GM12878 (cell line): Measurements from ENCODE around the gene CD7. TPM values are rescaled to one million over a fixed set of nuclear protein-coding genes. Genes with fewer than 3 reads are reported as not detected.

Experiments used
- BCL11A ChIP-seq: IDR thresholded peaks from 2 replicates; pipeline ENCODE4 v1.6.1; 2011; ENCODE audit warnings: low read depth, low read length
- CBFB ChIP-seq: IDR thresholded peaks from 2 replicates; pipeline ENCODE4 v1.6.1; 2016; ENCODE audit warnings: antibody characterized with exemption, low read depth
- EED ChIP-seq: sonication (generic); IDR thresholded peaks from 2 replicates; pipeline ENCODE4 v1.6.1; 2016; ENCODE audit warnings: antibody characterized with exemption, low read depth
- IKZF1 ChIP-seq: fragments of 450-650 bp; conservative IDR thresholded peaks from 2 replicates; pipeline ENCODE4 v1.6.1; 2017; ENCODE audit warnings: antibody characterized with exemption, mild to moderate bottlenecking
- IKZF2 ChIP-seq, 2 experiments: fragments of 450-650 bp; IDR thresholded peaks; 2 replicates each; pipeline ENCODE4 v1.6.1; 2017; ENCODE audit warnings: mild to moderate bottlenecking in 2 of 2, moderate library complexity in 2 of 2
- KDM1A ChIP-seq: fragments of 200-600 bp; sonication (generic); IDR thresholded peaks from 2 replicates; pipeline ENCODE4 v1.6.1; 2016; ENCODE audit warnings: borderline replicate concordance
- MXI1 ChIP-seq: fragments of 150-350 bp; IDR thresholded peaks from 2 replicates; pipeline ENCODE4 v1.6.1; 2011; ENCODE audit warnings: low read depth, mild to moderate bottlenecking, inconsistent platforms, low read length, improper control_type of control experiment
- RBBP5 ChIP-seq: fragments of 200-600 bp; sonication (generic); conservative IDR thresholded peaks from 2 replicates; pipeline ENCODE4 v1.6.1; 2016
- SMAD5 ChIP-seq: IDR thresholded peaks from 2 replicates; pipeline ENCODE4 v1.6.1; 2016; ENCODE audit warnings: antibody characterized with exemption, low read depth
- polyA plus RNA-seq, 11 experiments: library from polyadenylated mRNA; depleted of rRNA in 4 of 11; unstranded in 6 of 11; stranded (reverse) in 5 of 11; fragments of >200 nt; fragmentation: Nextera tagmentation in 4 of 11; fragmentation: Illumina TruSeq in 1 of 11; extraction: Ambion mirVana in 4 of 11; extraction: Trizol in 1 of 11; gene quantifications; 1 replicate in 1 of 11; 2 replicates in 10 of 11; pipeline versions ENCODE4 v1.2.1 to v1.2.3, GENCODE V29; 2011 to 2016; ENCODE audit warnings: inconsistent platforms in 2 of 11, missing spikeins in 2 of 11, low read depth in 1 of 11
- total RNA-seq, 4 experiments: library from RNA; depleted of rRNA in 3 of 4; stranded (reverse); fragments of >200 nt in 3 of 4; fragmentation: Illumina TruSeq in 1 of 4; extraction: Trizol in 1 of 4; gene quantifications; 2 replicates each; pipeline versions ENCODE4 v1.2.1 to v1.2.3, GENCODE V29; 2013 to 2021
- TF ChIP-seq, protein P1 (sequence below): fragments of 150-350 bp; IDR thresholded peaks from 2 replicates; pipeline ENCODE4 v1.6.1; 2016; ENCODE audit warnings: low read depth, low read length
- TF ChIP-seq, protein P2 (sequence below): IDR thresholded peaks from 2 replicates; pipeline ENCODE4 v1.6.1; 2011; ENCODE audit warnings: low read depth, low read length, improper control_type of control experiment, borderline replicate concordance

Gene CD7
- total and polyA plus RNA-seq, 10 of the 15 experiments (the other 5 are each of a cell fraction or from before 2014, with no cell fraction given) = 0.33 TPM; not detected in 9

DNA sequence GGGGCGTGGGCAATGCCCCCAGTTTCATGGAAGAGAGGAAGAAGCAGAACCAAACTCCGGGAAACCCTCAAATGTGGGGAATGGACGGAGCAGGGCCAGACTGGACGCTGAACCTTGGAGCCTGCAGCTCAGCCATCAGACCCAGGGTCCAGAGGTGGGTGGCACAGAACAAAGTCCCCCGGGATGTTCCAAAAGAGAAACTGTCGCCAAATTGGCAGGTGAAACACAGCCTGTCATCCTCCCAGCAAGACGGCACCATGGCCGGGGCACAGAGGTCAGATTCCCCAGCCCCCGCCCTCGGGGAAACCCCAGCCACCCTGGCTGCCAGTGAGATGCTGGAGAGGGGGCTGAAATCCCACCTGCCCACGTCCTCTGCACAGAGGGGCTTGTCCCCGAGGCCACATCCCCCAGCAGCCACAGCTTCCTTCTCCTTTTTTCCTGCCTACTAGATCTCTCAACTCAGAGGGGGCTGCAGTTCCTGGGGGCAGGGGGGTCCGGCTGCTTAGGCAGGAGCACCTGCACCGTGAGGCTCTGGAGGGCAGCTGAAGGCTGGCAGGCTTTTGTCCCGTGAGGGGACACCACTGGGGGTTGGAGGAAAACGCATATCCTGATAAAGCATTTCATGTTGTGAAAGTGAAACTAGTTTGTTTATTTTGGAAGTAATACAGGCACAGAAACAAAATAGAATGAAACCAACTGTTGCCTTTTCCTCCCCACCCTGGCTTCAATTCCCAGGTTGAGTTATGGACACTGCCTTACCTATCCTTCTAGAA lies 17.4 kb upstream of the CD7 start (continued):
- TF ChIP-seq RBBP5 (no peak), MXI1 (no peak), KDM1A (no peak), EED (0 out of 2 replicates have a peak, but pooled peaks have one; percentile 16), CBFB (no peak), IKZF2 (IDR thresholded peaks at IDR 0.05) (peak; percentile 35 to 50; a peak in 2 of 4 replicates), SMAD5 (no peak), BCL11A (no peak), IKZF1 (peak; percentile 48; the same call in 1 of the 2 replicates)
- TF ChIP-seq, protein P1, sequence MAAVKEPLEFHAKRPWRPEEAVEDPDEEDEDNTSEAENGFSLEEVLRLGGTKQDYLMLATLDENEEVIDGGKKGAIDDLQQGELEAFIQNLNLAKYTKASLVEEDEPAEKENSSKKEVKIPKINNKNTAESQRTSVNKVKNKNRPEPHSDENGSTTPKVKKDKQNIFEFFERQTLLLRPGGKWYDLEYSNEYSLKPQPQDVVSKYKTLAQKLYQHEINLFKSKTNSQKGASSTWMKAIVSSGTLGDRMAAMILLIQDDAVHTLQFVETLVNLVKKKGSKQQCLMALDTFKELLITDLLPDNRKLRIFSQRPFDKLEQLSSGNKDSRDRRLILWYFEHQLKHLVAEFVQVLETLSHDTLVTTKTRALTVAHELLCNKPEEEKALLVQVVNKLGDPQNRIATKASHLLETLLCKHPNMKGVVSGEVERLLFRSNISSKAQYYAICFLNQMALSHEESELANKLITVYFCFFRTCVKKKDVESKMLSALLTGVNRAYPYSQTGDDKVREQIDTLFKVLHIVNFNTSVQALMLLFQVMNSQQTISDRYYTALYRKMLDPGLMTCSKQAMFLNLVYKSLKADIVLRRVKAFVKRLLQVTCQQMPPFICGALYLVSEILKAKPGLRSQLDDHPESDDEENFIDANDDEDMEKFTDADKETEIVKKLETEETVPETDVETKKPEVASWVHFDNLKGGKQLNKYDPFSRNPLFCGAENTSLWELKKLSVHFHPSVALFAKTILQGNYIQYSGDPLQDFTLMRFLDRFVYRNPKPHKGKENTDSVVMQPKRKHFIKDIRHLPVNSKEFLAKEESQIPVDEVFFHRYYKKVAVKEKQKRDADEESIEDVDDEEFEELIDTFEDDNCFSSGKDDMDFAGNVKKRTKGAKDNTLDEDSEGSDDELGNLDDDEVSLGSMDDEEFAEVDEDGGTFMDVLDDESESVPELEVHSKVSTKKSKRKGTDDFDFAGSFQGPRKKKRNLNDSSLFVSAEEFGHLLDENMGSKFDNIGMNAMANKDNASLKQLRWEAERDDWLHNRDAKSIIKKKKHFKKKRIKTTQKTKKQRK = no peak
- TF ChIP-seq, protein P2, sequence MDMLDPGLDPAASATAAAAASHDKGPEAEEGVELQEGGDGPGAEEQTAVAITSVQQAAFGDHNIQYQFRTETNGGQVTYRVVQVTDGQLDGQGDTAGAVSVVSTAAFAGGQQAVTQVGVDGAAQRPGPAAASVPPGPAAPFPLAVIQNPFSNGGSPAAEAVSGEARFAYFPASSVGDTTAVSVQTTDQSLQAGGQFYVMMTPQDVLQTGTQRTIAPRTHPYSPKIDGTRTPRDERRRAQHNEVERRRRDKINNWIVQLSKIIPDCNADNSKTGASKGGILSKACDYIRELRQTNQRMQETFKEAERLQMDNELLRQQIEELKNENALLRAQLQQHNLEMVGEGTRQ = no peak
- TF ChIP-seq, all 136 proteins: peak for 8
